Ishikawa (cell line): Measurements from ENCODE around the gene TNFRSF4.

Source experiments
- EP300 ChIP-seq: IDR thresholded peaks from 2 replicates; pipeline ENCODE4 v1.6.1; 2012; ENCODE audit warnings: borderline replicate concordance
- MAX ChIP-seq: IDR thresholded peaks from 2 replicates; pipeline ENCODE4 v1.6.1; 2012
- RAD21 ChIP-seq: IDR thresholded peaks from 2 replicates; pipeline ENCODE4 v1.6.1; 2012; ENCODE audit warnings: low read depth
- REST ChIP-seq: IDR thresholded peaks from 2 replicates; pipeline ENCODE4 v1.6.1; 2012; ENCODE audit warnings: low read depth, mild to moderate bottlenecking
- USF1 ChIP-seq: IDR thresholded peaks from 2 replicates; pipeline ENCODE4 v1.6.1; 2012

GRCh38 chr1:1179346-1179982 lies 34.5 kb downstream of the TNFRSF4 start:
- TF ChIP-seq RAD21 (no peak; the same call in 1 of the 2 replicates), EP300 (peak; percentile 81), REST (no peak), USF1 (no peak), MAX (peak; percentile 15; the same call in 1 of the 2 replicates)
